GM21515 (cell line): ENCODE measurements around the gene PEX13.
"Not testable (repeated sequence)": the region's sequence is repeated elsewhere in the genome, so short reads cannot be mapped to it uniquely, and the experiment has no call there.

Source experiments
- ATAC-seq: cut with Tn5 transposase; IDR thresholded peaks from one replicate; pipeline ENCODE4 v1.9.1; 2021; ENCODE audit not compliant: unreplicated experiment

Gene PEX13

DNA sequence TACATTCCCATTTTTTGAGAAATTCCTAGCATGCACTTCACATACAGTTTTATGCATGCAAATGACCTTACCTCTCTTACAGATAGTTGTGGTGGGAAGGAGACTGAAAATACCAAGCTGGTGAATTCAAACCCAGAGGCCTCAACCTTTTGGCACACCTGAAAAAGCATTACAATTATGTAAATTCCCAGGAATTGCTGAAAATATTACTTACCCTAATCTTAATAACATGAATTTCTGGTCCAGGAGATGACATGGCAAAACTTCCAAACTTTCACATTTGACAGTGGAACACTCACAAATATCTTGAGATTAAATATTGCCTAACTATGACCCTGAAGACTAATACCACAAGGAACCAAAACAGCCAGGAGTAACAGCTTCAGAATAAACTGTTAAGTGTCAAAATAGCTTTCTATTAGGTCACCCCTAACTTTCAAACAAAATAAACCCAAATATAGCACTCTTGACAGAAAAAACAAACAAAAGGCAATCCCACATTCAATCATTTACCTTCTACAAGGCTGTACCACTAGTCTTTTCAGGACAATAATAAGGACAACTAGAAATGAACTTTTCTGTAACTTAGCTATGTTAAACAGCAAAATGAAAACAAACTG is 10.9 kb upstream of the PEX13 start:
- no peak for ATAC-seq

- no peak for ATAC-seq
Measured at GRCh38 chr2:61009355-61009754, 8.2 kb upstream of the PEX13 start.

DNA sequence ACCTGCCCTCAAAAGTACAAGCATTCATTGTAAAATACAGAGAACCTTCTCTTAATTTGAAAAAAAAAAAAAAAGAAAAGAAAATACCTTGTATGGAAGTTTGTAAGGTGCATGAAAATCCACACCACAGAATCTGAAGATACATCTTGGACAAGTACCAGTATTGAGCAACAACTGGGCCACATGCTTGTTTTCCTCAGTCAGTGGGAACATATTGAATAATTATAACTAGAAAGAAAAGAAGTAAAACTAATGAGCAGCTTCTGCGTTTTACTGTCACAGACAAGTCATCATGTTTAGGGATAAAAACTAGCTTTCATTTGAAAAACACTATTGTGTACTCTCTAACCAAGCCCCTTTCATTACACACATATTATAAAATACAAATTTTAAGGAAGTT is 5.8 kb upstream of the PEX13 start:
- ATAC-seq = no peak

DNA sequence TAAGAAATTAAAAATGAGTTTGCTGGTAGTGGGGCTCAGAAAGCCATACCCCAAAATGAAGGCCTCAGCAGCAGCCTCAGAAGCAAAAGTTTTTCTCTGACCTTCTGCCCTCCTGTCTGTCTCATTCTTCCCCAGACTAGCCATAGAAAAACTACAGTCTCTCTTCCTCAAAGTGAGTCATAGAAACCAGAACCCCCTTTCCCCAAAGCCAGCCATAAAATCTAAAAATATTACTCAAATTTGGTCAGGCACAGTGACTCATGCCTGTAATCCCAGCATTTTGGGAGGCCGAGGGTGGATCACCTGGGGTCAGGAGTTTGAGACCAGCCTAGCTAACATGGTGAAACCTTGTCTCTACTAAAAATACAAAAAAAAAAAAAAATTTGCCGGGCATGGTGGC is 5.2 kb upstream of the PEX13 start:
- not testable (repeated sequence) for ATAC-seq

- ATAC-seq = no peak
Measured at GRCh38 chr2:61013382-61013781, 4.1 kb upstream of the PEX13 start.

GRCh38 chr2:61014763-61015162 is 2.8 kb upstream of the PEX13 start:
- no peak for ATAC-seq

DNA sequence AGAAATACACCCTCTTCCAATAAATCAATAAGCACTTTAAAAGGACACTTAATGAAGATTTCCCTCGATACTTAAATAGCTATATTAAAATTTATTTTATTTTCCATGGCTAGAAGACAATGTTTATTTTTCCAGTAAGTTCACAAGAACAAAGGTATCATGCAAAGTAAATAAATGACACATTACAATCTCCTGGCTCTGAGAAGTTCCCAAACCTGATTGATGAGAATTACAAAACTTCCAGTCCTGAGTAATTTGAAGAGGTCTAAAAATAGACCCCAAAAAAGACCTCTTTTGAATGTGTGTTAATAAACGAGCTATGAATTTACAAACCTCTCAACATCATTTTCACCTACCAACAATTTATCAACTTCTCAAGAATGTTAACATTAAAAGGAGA is 1.5 kb upstream of the PEX13 start:
- ATAC-seq = no peak

- ATAC-seq = peak; percentile 7
Measured at GRCh38 chr2:61016392-61017002, 1.0 kb upstream of the PEX13 start.

DNA sequence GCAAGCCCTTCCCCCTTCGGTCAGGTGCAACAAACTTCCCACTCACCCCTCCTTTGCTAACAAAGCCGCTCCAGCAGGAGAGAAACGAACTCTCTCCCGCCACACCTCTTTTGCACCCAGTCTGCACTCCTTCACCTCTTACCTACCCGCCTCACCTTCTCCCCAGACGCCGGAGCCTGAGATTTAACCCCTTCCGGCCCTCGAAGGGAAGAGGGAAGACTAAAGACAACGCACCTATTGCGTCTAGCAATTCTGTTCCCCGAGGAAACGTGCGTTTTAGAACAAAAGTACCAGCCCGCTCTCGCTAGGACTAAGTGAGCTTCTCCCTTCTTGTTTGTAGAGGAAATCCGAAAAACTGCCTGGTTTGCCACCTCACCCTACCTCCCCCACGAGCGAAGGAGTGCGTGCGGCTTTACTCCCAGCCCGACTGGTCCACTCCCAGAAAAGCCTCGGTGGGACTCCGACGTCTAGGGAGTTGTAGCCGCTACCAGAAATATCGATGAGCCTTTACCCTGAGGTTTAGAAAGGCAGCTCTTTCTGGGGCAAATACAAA is 441 bp upstream of the PEX13 start:
- peak; percentile 59 for ATAC-seq

DNA sequence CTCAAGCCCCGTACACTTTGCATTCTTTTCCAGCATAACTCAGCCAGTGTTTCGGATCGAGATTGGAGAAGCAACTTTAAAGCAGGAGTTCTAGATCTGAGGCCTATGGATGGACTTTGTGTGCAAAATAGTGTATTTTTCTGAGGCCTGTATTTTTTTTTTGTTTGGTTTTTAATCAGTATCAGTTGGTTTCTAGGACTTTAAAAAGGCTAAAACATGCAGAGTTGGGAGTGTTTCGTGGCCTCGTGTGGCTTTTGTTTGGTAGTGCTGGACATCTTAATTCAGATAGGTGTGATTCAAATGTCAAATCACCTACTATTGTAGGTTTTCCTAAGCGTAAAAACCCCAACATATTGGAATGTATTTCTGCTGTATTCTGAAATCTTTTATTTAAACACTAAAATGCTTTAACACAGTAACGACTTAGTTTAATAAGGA is 817 bp downstream of the PEX13 start:
- ATAC-seq = peak; percentile 18

DNA sequence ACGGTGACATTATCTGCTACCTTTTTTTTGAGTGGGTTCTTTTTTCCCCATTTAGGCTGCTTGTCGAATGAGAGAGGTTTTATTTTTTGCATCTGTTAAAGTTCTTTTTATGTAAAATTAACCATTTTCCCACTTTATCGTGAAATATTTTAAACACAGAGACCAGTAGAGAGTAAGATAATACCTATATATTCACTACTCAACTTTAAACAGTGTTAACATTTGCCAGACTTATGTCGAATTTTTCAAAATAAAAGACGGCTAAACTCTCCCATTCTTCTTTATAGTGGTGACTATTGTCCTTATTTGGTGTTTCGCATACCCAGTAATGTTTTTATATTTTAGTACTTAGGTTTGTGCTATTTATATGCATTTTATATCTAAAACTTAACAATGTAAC is 1.3 kb downstream of the PEX13 start:
- no peak for ATAC-seq

- ATAC-seq = no peak
Measured at GRCh38 chr2:61021228-61021660, 3.7 kb downstream of the PEX13 start.

DNA sequence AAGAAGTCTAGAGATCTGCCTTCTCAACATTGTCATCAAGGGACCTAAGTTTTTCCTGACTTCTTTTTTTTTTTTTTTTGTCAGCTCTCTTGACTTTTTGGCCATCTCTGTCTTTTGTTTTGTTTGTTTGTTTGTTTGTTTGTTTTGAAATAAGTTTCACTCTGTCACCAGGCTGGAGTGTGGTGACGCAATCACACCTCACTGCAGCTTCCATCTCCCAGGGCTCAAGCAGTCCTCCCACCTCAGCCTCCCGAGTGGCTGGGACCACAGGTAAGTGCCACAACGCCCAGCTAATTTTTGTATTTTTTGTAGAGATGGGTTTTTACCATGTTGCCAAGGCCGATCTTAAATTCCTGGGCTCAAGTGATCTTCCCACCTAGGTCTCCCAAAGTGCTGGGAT is 6.2 kb downstream of the PEX13 start:
- no peak for ATAC-seq

DNA sequence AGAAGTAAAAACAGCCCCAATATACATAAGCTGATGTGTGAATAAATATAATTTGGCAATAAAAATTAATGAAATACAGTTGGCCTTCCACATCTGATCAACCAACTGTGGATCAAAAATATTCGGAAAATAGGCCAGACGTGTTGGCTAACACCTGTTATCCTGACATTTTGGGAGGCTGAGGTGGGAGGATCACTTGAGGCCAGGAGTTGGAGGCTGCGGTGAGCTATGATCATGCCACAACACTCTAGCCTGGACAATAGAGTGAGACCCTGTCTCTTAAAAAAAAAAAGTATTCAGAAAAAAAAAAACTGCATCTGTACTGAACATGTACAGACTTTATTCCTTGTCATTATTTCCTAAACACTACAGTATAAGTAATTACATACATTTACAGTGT is 12.0 kb downstream of the PEX13 start:
- ATAC-seq = no peak

DNA sequence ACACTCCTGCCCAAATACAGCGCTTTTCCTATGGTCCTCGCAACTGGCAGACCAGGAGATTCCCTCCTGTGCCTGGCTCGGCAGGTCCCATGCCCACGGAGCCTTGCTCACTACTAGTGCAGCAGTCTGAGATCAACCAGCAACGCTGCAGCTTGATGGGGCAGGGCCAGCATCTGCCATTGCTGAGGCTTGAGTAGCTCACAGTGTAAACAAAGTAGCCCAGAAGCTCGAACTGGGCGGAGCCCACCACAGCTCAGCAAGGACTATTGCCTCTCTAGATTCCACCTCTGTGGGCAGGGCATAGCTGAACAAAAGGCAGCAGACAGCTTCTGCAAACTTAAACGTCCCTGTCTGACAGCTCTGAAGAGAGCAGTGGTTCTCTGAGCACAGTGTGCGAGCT is 17.1 kb downstream of the PEX13 start:
- ATAC-seq = not testable (repeated sequence)

- not testable (repeated sequence) for ATAC-seq
Measured at GRCh38 chr2:61036643-61037042, 19.1 kb downstream of the PEX13 start.

DNA sequence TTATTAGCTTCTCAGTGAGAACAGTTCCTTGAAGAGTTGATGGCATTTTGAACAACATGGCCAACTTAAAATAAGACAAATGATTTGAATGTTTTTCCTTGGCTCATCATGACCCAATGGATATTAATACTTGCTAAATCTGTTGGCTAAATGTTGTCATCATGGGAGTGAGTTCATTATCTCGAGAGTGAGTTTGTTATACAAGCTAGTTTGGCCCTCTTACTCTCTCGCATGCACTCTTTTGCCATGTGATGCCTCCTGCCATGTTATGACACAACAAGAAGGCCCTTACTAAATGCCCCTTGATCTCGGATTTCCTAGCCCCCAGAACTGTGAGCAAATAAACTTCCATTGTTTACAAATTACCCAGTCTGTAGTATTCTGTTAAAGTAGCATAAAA is 25.3 kb downstream of the PEX13 start:
- no peak for ATAC-seq

GRCh38 chr2:61044636-61045035 is 27.1 kb downstream of the PEX13 start:
- ATAC-seq = no peak

- no peak for ATAC-seq
Measured at GRCh38 chr2:61045226-61045625, 27.7 kb downstream of the PEX13 start.

DNA sequence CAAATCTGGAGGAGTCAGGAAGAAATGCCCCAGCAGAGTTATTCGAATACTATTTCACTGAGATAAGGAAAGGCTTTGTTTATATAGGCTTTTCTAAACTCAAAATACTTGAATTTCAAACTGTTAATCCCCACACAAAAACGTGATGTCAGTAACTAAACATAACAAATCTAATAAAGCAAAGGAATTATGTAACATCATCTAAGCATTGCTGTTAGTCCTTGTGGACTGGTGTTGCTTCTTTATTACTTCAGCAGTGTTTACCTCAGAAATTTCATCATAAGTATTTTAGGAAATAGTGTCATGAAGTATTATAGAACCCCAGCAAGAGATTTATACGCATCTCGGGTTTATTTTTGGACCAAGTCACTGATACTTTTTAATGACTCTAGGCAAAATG is 28.5 kb downstream of the PEX13 start:
- no peak for ATAC-seq

DNA sequence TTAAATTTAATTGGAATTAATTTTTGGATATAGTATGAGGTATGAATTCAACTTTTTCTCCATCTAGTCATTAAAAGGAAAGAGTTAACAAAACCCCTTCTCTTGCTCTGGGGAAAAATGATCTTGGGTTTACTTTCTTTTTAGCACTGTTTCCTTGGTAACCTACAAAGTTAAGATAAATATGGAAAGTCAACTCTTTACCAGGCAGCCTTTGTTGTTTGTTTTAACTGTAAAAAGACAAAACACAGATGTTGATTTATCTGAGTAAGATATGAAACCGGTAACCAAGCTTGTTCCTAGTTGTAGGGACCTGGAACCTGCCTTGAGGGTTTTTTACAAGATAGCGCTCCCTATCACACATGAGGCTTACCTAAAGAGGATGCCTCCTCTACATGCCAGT is 38.0 kb downstream of the PEX13 start:
- ATAC-seq = no peak

DNA sequence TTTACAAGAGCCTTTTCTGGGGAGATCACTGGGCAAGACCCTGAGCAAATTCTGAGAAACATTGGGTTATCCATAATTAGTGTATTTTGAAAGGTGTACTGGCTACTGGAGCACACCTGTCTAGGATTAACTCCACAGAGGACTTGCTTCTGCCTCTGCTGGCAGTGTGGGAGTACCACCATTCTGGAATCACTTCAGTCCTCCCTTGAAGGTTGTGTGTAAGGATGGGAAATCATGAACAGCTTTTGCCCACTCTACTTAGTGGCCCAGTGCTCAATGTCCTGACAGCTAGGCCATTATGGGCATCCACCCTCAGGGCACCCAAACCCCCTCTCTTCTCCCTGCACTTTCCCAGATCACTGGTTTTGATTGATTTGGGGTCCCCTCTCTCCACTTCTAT is 40.0 kb downstream of the PEX13 start:
- ATAC-seq = no peak

DNA sequence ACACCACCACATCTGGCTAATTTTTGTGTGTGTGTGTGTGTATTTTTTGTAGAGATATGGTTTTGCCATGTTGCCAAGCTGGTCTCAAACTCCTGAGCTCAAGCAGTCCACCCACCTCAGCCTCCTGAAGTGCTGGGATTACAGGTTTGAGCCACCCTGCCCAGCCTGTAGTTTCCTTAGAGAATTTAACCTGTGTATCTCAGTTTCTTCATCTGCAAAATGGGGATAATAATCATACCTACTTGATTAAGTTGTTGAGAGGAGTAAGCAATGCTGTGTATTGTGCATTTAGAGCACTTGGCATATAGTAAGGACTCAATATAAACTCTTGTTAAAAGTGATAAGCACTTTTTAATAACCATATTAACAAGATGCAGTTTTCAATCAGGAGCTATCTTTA is 41.9 kb downstream of the PEX13 start:
- ATAC-seq = no peak
